HEK293 (cell line): ENCODE results near the gene SUFU.

Experiments used
- CTCF ChIP-seq: fragments of 450-650 bp; formaldehyde crosslinking; IDR thresholded peaks from 2 replicates; pipeline ENCODE4 v1.5.1; 2016; ENCODE audit warnings: missing biosample characterization, missing genetic modification characterization
- GLIS2 ChIP-seq: fragments of 450-650 bp; formaldehyde crosslinking; IDR thresholded peaks from 2 replicates; pipeline ENCODE4 v1.5.1; 2016; ENCODE audit warnings: missing biosample characterization, missing genetic modification characterization
- HOXA7 ChIP-seq: sonication (generic); formaldehyde crosslinking; IDR thresholded peaks from 2 replicates; pipeline ENCODE4 v1.8.1; 2022; ENCODE audit warnings: missing genetic modification reagents, borderline replicate concordance
- HOXD13 ChIP-seq: sonication (generic); formaldehyde crosslinking; IDR thresholded peaks from 2 replicates; pipeline ENCODE4 v1.8.0; 2022; ENCODE audit warnings: missing genetic modification reagents, borderline replicate concordance
- KLF1 ChIP-seq: fragments of 450-650 bp; formaldehyde crosslinking; IDR thresholded peaks from 2 replicates; pipeline ENCODE4 v1.5.1; 2016; ENCODE audit warnings: missing biosample characterization, missing genetic modification characterization
- KLF16 ChIP-seq: fragments of 450-650 bp; formaldehyde crosslinking; IDR thresholded peaks from 2 replicates; pipeline ENCODE4 v1.5.1; 2017; ENCODE audit warnings: missing biosample characterization, missing genetic modification characterization
- KLF17 ChIP-seq: fragments of 450-650 bp; formaldehyde crosslinking; IDR thresholded peaks from 2 replicates; pipeline ENCODE4 v1.5.1; 2016; ENCODE audit warnings: missing biosample characterization, missing genetic modification characterization
- SP3 ChIP-seq: fragments of 450-650 bp; formaldehyde crosslinking; IDR thresholded peaks from 2 replicates; pipeline ENCODE4 v1.5.1; 2016; ENCODE audit warnings: missing biosample characterization, missing genetic modification characterization
- TCF7L2 ChIP-seq: IDR thresholded peaks from 2 replicates; pipeline ENCODE4 v1.6.1; 2011; ENCODE audit warnings: low read depth, mild to moderate bottlenecking, inconsistent platforms, low read length, moderate library complexity, borderline replicate concordance
- TSHZ1 ChIP-seq: fragments of 450-650 bp; formaldehyde crosslinking; IDR thresholded peaks from 2 replicates; pipeline ENCODE4 v1.5.1; 2016; ENCODE audit warnings: missing biosample characterization, missing genetic modification characterization, borderline replicate concordance
- ZBTB17 ChIP-seq: fragments of 450-650 bp; formaldehyde crosslinking; IDR thresholded peaks from 2 replicates; pipeline ENCODE4 v1.5.1; 2016; ENCODE audit warnings: missing biosample characterization, missing genetic modification characterization
- ZBTB26 ChIP-seq: fragments of 450-650 bp; formaldehyde crosslinking; optimal IDR thresholded peaks from 2 replicates; pipeline ENCODE3; 2016; ENCODE audit warnings: missing biosample characterization, mild to moderate bottlenecking, missing genetic modification characterization
- ZBTB49 ChIP-seq: fragments of 450-650 bp; formaldehyde crosslinking; IDR thresholded peaks from 2 replicates; pipeline ENCODE4 v1.5.1; 2016; ENCODE audit warnings: missing biosample characterization, missing genetic modification characterization, low read depth
- ZFHX2 ChIP-seq: fragments of 450-650 bp; formaldehyde crosslinking; conservative IDR thresholded peaks from 2 replicates; pipeline ENCODE4 v1.5.1; 2016; ENCODE audit warnings: missing biosample characterization, missing genetic modification characterization
- ZFP37 ChIP-seq: fragments of 450-650 bp; formaldehyde crosslinking; IDR thresholded peaks from 2 replicates; pipeline ENCODE4 v1.5.1; 2016; ENCODE audit warnings: missing biosample characterization, missing genetic modification characterization
- ZNF121 ChIP-seq: fragments of 450-650 bp; formaldehyde crosslinking; IDR thresholded peaks from 2 replicates; pipeline ENCODE4 v1.5.1; 2016; ENCODE audit warnings: missing biosample characterization, missing genetic modification characterization
- ZNF140 ChIP-seq: fragments of 450-650 bp; formaldehyde crosslinking; IDR thresholded peaks from 2 replicates; pipeline ENCODE4 v1.5.1; 2016; ENCODE audit warnings: missing biosample characterization, missing genetic modification characterization
- ZNF214 ChIP-seq: fragments of 450-650 bp; formaldehyde crosslinking; IDR thresholded peaks from 2 replicates; pipeline ENCODE4 v1.5.1; 2017; ENCODE audit warnings: missing biosample characterization, mild to moderate bottlenecking, missing genetic modification characterization, borderline replicate concordance
- ZNF280C ChIP-seq: fragments of 450-650 bp; formaldehyde crosslinking; IDR thresholded peaks from 2 replicates; pipeline ENCODE4 v1.5.1; 2016; ENCODE audit warnings: missing biosample characterization, missing genetic modification characterization
- ZNF324 ChIP-seq: fragments of 450-650 bp; formaldehyde crosslinking; IDR thresholded peaks from 2 replicates; pipeline ENCODE4 v1.5.1; 2016; ENCODE audit warnings: missing biosample characterization, missing genetic modification characterization
- ZNF37A ChIP-seq: fragments of 450-650 bp; IDR thresholded peaks from 2 replicates; pipeline ENCODE4 v1.5.1; 2018; ENCODE audit warnings: missing biosample characterization, missing genetic modification characterization
- ZNF610 ChIP-seq: fragments of 450-650 bp; formaldehyde crosslinking; IDR thresholded peaks from 2 replicates; pipeline ENCODE4 v1.5.1; 2016; ENCODE audit warnings: missing biosample characterization, missing genetic modification characterization, borderline replicate concordance
- ZNF660 ChIP-seq: fragments of 450-650 bp; IDR thresholded peaks from 2 replicates; pipeline ENCODE4 v1.5.1; 2018; ENCODE audit warnings: missing biosample characterization, mild to moderate bottlenecking, missing genetic modification characterization
- ZNF791 ChIP-seq: fragments of 450-650 bp; formaldehyde crosslinking; IDR thresholded peaks from 2 replicates; pipeline ENCODE4 v1.5.1; 2016; ENCODE audit warnings: missing biosample characterization, missing genetic modification characterization
- ZNF837 ChIP-seq: fragments of 450-650 bp; formaldehyde crosslinking; IDR thresholded peaks from 2 replicates; pipeline ENCODE4 v1.5.1; 2016; ENCODE audit warnings: missing biosample characterization, missing genetic modification characterization
- ZSCAN18 ChIP-seq: fragments of 450-650 bp; formaldehyde crosslinking; IDR thresholded peaks from 2 replicates; pipeline ENCODE4 v1.5.1; 2016; ENCODE audit warnings: missing biosample characterization, missing genetic modification characterization

SUFU gene

GRCh38 chr10:102660888-102661657 lies 157.3 kb downstream of the SUFU start (continued):
- TF ChIP-seq ZSCAN18 (tag by site-specific recombination) (no peak), KLF16 (tag by site-specific recombination) (no peak), ZNF280C (tag by site-specific recombination) (no peak), HOXD13 (CRISPR knock-in tag) (no peak), ZBTB17 (tag by site-specific recombination) (no peak), ZNF214 (tag by site-specific recombination) (no peak), GLIS2 (tag by site-specific recombination) (peak; percentile 55), ZNF791 (tag by site-specific recombination) (no peak), KLF17 (peak; percentile 89), KLF1 (tag by site-specific recombination) (peak; percentile 87), ZNF324 (no peak), ZNF837 (tag by site-specific recombination) (no peak), TCF7L2 (peak; percentile 68; the same call in 1 of the 2 replicates), CTCF (tag by site-specific recombination) (no peak), ZNF37A (tag by site-specific recombination) (no peak), ZNF121 (no peak), ZNF140 (tag by site-specific recombination) (no peak), SP3 (no peak), ZBTB49 (tag by site-specific recombination) (no peak), ZNF610 (tag by site-specific recombination) (no peak), ZBTB26 (tag by site-specific recombination) (no peak), ZFHX2 (tag by site-specific recombination) (peak; percentile 68), HOXA7 (no peak), ZNF660 (tag by site-specific recombination) (no peak), ZFP37 (no peak), TSHZ1 (tag by site-specific recombination) (no peak)
